ENCODE data around the gene MARCHF10. TPM values are rescaled to one million over a fixed set of nuclear protein-coding genes. Genes with fewer than 3 reads are reported as not detected.
"Not testable (repeated sequence)": the region's sequence is repeated elsewhere in the genome, so short reads cannot be mapped to it uniquely, and the experiment has no call there.

MARCHF10 gene
- total RNA-seq, 2 donors from 2014 or later, result not detected

GRCh38 chr17:62703776-62704380 lies 104.2 kb downstream of the MARCHF10 start:
- H3K27ac Mint-ChIP-seq, result no peak overlapping the region
- DNase-seq (ENCODE audit: low spot score in 2 of 2), result peak; percentile 77 to 80
- no peaks in the 10 kb centered on the region for H3K9me3 Mint-ChIP-seq
- H3K36me3 Mint-ChIP-seq, result no peaks in the 10 kb centered on the region
- ATAC-seq, result peak; percentile 92 to 94

- Mint-ChIP-seq H3K27ac (no peak overlapping the region), H3K9me3 (no peaks in the 10 kb centered on the region), H3K36me3 (no peaks in the 10 kb centered on the region)
- DNase-seq (ENCODE audit: low spot score in 2 of 2) (no peak), ATAC-seq (peak; percentile 42 to 78)
Measured at GRCh38 chr17:62703261-62703775, 104.8 kb downstream of the MARCHF10 start.

GRCh38 chr17:62702746-62703260 lies 105.3 kb downstream of the MARCHF10 start:
- no peaks in the 10 kb centered on the region for H3K9me3 Mint-ChIP-seq
- DNase-seq (ENCODE audit: low spot score in 2 of 2), result no peak

GRCh38 chr17:62701706-62702085 lies 106.4 kb downstream of the MARCHF10 start:
- DNase-seq (ENCODE audit: low spot score in 2 of 2), result no peak
- H3K9me3 Mint-ChIP-seq, result no peaks in the 10 kb centered on the region
- H3K27ac Mint-ChIP-seq, result no peak overlapping the region
- no peak for ATAC-seq
- no peaks in the 10 kb centered on the region for H3K36me3 Mint-ChIP-seq

More at GRCh38 chr17:62702746-62703260, 105.3 kb downstream of the MARCHF10 start:
- ATAC-seq, result no peak
- H3K36me3 Mint-ChIP-seq, result no peaks in the 10 kb centered on the region
- H3K27ac Mint-ChIP-seq, result no peak overlapping the region

GRCh38 chr17:62700964-62701705 lies 107.0 kb downstream of the MARCHF10 start:
- ATAC-seq, result no peak
- no peak for DNase-seq (ENCODE audit: low spot score in 2 of 2)
- Mint-ChIP-seq H3K36me3 (no peaks in the 10 kb centered on the region), H3K27ac (no peak overlapping the region), H3K9me3 (no peaks in the 10 kb centered on the region)

GRCh38 chr17:62698459-62698858 lies 109.7 kb downstream of the MARCHF10 start:
- not testable (repeated sequence) for H3K27ac Mint-ChIP-seq; H3K36me3 Mint-ChIP-seq; ATAC-seq; DNase-seq (ENCODE audit: low spot score in 2 of 2); H3K9me3 Mint-ChIP-seq

GRCh38 chr17:62696726-62697490 lies 111.2 kb downstream of the MARCHF10 start:
- H3K36me3 Mint-ChIP-seq, result no peaks in the 10 kb centered on the region
- no peaks in the 10 kb centered on the region for H3K9me3 Mint-ChIP-seq
- DNase-seq (ENCODE audit: low spot score in 2 of 2), result no peak
- no peak for ATAC-seq
- H3K27ac Mint-ChIP-seq, result no peak overlapping the region

- H3K9me3 Mint-ChIP-seq, result no peaks in the 10 kb centered on the region
- no peak for DNase-seq (ENCODE audit: low spot score in 2 of 2)
- H3K36me3 Mint-ChIP-seq, result no peaks in the 10 kb centered on the region
- H3K27ac Mint-ChIP-seq, result no peak overlapping the region
- ATAC-seq, result peak in 1 of 2 donors; percentile 34
Measured at GRCh38 chr17:62696256-62696655, 111.9 kb downstream of the MARCHF10 start.

- not testable (repeated sequence) for H3K9me3 Mint-ChIP-seq; DNase-seq (ENCODE audit: low spot score in 2 of 2); H3K36me3 Mint-ChIP-seq; ATAC-seq; H3K27ac Mint-ChIP-seq
Measured at GRCh38 chr17:62695093-62695738, 112.9 kb downstream of the MARCHF10 start.

- Mint-ChIP-seq H3K9me3 (no peaks in the 10 kb centered on the region), H3K27ac (no peak overlapping the region), H3K36me3 (no peaks in the 10 kb centered on the region)
- ATAC-seq (no peak), DNase-seq (ENCODE audit: low spot score in 2 of 2) (no peak)
Measured at GRCh38 chr17:62693616-62694409, 114.3 kb downstream of the MARCHF10 start.

GRCh38 chr17:62692721-62693431 lies 115.2 kb downstream of the MARCHF10 start:
- H3K36me3 Mint-ChIP-seq, result no peaks in the 10 kb centered on the region
- ATAC-seq, result peak; percentile 43 to 54
- no peak for DNase-seq (ENCODE audit: low spot score in 2 of 2)

GRCh38 chr17:62692159-62692651 lies 115.9 kb downstream of the MARCHF10 start:
- Mint-ChIP-seq H3K27ac (no peak overlapping the region), H3K36me3 (no peaks in the 10 kb centered on the region), H3K9me3 (no peaks in the 10 kb centered on the region)
- ATAC-seq (no peak), DNase-seq (ENCODE audit: low spot score in 2 of 2) (no peak)

More at GRCh38 chr17:62692721-62693431, 115.2 kb downstream of the MARCHF10 start:
- H3K9me3 Mint-ChIP-seq, result no peaks in the 10 kb centered on the region
- H3K27ac Mint-ChIP-seq, result no peak overlapping the region

- not testable (repeated sequence) for ATAC-seq; H3K9me3 Mint-ChIP-seq; H3K27ac Mint-ChIP-seq; H3K36me3 Mint-ChIP-seq; DNase-seq (ENCODE audit: low spot score in 2 of 2)
Measured at GRCh38 chr17:62691589-62691915, 116.6 kb downstream of the MARCHF10 start.

- H3K36me3 Mint-ChIP-seq, result no peaks in the 10 kb centered on the region
- no peak overlapping the region for H3K27ac Mint-ChIP-seq
- H3K9me3 Mint-ChIP-seq, result no peaks in the 10 kb centered on the region
- ATAC-seq (no peak), DNase-seq (ENCODE audit: low spot score in 2 of 2) (no peak)
Measured at GRCh38 chr17:62690168-62690897, 117.8 kb downstream of the MARCHF10 start.
